ENCODE results near the gene DNAJB5.
"Not testable (repeated sequence)": the region's sequence is repeated elsewhere in the genome, so short reads cannot be mapped to it uniquely, and the experiment has no call there.

Gene DNAJB5

GRCh38 chr9:34989003-34989945 is at the start of gene DNAJB5:
DNAJB5 (plus strand) TSS chr9:34989745; CDS start chr9:34990631, 886 bp downstream.
- peak; percentile 100 for DNase-seq (ENCODE audit: low spot score)

- DNase-seq (ENCODE audit: low spot score) = not testable (repeated sequence)
These were observed 49.6 kb upstream of the DNAJB5 start for GRCh38 chr9:34939989-34940388.

DNA sequence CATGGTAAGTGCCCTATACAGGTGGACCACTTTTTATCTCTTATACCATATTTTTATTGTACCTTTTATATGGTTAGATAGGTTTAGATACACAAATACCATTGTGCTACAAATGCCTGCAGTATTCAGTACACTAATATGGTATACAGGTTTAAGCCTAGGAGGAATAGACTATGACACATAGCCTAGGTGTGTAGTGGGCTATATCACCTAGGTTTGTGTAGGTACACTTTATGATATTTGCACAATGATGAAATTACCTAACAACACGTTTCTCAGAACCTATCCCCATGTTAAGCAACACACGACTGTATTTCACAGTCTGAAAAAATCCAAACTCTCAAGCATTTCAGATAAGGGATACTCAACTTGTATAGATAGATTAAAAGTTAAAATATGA is 41.1 kb upstream of the DNAJB5 start:
- no peak for DNase-seq (ENCODE audit: low spot score)

DNA sequence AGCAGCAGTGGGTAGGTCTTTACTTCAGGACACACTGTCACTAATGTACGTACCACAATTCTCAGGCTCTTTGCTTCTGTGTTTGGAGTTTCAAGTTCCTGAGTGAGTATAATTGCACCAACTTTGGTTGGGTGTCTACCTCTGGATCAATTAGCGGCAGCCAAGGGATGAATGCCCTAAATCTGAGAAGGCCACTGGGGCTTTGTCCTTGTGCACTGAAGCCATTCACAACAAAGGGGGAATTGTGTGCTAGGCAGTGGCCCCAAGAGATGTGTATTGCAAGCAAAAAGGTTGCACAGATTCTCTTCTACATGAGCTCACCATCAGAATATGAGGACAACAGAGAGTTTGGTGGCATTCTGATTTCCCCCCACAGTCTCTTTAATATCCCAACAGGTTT is 35.3 kb upstream of the DNAJB5 start:
- no peak for DNase-seq (ENCODE audit: low spot score)

DNA sequence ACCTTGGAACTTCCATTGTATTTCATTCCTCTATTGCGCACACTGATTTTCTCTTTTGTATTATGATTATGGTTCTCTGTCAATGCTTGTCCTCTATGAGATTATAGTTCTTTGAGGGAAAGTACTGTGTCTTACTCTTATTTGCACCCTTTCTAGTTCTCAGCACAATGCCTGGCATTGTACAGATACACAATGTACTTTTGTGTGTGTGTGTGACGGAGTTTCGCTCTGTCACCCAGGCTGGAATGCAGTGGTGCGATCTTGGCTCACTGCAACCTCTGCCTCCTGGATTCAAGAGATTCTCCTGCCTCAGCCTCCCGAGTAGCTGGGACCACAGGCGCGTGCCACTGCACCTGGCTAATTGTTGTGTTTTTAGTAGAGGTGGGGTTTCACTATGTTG is 33.5 kb upstream of the DNAJB5 start:
- DNase-seq (ENCODE audit: low spot score) = not testable (repeated sequence)

DNA sequence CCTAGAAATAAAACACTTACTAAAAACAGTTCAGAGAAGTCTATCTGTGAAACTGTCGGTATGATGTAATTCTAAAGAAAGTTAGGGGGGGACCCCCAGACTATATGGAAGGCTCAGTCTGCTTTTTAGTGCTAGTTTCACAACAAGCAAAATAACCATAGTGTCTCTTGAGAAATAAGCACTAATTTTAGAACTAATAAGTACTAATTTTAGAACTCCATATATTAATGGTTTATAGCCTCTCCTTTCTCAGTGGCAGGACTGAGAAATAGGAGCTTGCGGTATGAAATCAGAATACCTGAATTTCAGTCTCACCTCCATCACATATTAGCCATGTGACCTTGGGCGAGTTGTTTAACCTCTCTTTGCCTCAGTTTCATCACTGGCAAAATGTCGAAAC is 32.9 kb upstream of the DNAJB5 start:
- no peak for DNase-seq (ENCODE audit: low spot score)

DNA sequence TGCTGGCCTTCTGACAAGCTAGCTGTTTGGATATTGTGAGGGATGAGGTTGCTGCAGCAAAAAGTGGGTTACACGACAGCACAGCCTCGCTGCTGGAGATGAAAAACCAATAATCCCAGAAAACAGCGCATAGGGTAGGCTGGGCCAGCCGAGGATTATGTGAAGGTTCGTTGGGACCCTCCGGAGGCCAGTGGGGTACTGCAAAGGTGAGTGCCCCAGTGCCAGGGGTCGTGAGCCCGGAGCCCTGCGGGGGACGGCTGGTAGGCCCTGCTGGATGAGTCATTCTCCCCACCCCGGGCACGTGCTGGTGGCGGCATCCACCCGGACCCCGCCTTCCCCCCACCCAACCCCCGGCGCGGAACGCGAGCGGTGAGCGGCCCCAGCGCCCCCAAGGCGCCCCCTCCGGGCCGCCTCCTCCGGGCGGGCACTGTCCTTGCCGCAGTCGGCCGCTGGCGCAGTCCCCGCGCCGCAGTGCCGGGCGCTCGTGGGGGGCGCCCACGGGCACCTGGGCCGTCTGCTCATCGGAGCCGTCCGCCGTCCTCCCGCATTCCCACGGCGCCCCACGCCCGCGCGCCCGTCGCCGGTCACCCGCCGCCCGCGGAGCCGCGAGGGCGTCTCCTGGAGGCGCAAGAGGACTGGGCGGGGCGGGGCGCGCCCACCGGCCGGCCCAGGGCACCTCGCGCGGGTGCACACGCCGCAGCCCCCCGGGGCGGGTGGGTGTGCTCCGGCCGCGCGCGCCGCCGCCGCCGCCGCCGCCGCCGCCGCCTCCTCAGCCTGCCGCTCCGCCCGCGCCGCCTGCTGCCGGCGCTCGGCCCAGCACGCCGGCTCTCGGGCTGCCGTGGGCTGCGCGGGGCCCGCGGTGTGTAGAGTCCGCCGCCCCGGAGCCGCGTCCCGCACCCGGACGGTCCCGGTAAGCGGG is 31.8 kb upstream of the DNAJB5 start, which contains the start of gene PHF24:
Gene PHF24, plus strand, starts transcription at position 794 of the 919 bp plus-strand sequence. CDS start 13,014 bp downstream, outside the sequence.
- no peak for DNase-seq (ENCODE audit: low spot score)

DNA sequence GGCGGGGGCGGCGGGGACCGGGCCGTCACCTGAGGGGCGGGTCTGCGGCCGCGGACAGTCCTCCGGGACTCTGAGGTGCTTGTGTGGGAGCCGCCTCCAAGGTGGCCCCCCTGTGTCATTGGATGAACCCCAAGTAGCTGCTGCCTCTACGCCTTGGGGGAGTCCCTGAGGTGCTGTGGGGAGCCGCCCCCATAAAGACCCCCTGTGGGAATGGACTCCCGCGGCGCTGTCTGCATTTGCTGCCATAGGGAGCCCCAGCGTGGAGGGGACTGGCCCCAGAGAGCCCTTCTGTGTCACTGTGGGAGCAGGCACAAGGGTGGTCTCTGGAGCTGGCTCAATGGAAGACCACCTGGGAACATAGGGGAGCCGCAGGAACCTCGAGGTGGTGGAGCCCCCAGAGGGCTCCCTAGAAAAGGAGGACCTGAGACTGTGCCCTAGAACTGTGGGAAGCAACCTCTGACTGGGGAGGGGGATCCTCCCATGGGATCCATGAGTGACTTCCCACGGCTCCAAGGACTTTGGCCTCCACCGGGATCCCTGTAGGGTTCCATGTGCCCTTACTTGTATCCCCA is 31.0 kb upstream of the DNAJB5 start:
- DNase-seq (ENCODE audit: low spot score) = no peak

- DNase-seq (ENCODE audit: low spot score) = no peak
These were observed 30.1 kb upstream of the DNAJB5 start for GRCh38 chr9:34959461-34959860.

DNA sequence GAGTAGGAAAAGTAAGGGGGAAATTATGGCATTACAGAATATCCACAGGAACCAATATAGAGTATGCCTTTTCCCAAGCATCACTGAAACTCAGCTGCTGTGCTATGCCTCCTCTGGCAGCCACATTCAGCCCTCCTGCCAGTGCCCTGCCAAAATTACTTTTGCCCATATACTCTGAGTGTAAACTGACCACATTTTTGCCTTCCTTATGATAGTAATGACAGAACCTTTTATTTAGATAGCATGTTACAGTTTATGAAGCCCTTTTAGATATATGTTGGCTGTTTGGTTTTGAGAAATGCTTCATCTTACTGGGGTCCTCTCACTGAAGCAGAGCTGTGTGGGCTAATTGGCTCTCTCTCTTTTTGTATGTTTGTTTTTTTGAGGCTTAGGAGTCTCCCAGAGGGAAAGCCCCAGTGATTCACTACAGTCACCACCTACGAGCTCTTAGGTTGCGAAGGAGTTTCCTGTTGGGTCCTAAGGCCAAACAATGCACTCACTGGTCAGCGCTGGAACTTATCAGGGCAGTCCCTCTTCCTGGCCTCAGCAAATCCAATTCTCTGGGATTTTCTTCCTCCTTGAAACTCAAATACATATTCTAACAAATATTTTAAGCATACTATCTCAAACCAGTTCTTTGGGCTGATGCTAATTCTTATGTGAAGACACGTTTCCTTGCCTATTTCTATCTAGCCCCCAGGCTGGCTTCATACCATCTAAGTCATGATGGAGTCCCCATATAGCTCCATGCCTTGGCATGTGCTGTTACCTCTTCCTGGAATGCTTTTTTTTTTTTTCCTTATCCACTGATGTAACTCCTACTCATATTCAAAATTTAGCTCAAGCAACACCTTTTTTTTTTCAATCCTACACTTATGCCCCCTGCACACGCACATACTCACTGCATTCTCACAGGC is 27.7 kb upstream of the DNAJB5 start:
- DNase-seq (ENCODE audit: low spot score) = no peak

DNA sequence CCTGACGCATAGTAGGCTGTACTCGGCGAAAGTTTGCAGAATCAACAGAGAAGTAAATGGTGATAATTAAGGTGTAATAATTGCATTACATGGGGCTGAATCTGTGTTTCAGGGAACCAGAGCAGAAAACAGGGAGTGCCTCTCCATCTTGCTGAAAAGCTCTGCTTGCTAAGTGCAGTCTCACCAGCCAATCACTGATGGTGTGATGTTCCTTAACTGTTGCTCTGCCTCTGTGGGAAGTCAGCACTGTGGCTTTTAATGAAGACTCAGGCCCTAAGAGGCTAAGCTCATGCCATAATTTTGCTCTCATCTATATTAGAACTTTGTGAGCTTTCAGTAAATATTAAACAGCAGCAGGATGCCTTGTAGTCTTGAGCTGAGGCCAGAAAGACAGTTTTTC is 27.0 kb upstream of the DNAJB5 start:
- DNase-seq (ENCODE audit: low spot score) = no peak

GRCh38 chr9:34963552-34963951 is 26.0 kb upstream of the DNAJB5 start:
- no peak for DNase-seq (ENCODE audit: low spot score)

DNA sequence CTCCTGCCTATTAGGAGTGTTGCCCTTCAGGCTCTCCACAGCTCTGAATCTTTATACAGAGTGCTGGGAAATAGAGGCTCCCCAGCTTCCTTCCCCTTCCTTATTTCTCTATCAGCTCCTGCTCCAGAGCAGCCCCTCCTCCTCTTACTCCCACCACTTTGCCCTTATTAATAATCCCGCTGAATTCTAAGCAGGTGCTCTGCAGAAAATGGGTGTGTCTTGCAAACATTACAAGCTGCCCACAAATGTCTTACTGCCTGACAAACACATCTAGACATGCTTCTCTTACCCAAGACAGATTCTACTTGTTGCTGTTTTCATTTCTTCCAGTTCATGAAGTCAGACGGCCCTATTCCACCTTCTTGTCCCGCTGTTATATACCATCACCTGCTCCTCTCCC is 25.1 kb upstream of the DNAJB5 start:
- DNase-seq (ENCODE audit: low spot score) = peak; percentile 61

GRCh38 chr9:34971146-34971811 is 18.3 kb upstream of the DNAJB5 start:
- DNase-seq (ENCODE audit: low spot score) = no peak

GRCh38 chr9:34974664-34975063 is 14.9 kb upstream of the DNAJB5 start:
- no peak for DNase-seq (ENCODE audit: low spot score)

- DNase-seq (ENCODE audit: low spot score) = no peak
These were observed 13.1 kb upstream of the DNAJB5 start for GRCh38 chr9:34976441-34976840.

DNA sequence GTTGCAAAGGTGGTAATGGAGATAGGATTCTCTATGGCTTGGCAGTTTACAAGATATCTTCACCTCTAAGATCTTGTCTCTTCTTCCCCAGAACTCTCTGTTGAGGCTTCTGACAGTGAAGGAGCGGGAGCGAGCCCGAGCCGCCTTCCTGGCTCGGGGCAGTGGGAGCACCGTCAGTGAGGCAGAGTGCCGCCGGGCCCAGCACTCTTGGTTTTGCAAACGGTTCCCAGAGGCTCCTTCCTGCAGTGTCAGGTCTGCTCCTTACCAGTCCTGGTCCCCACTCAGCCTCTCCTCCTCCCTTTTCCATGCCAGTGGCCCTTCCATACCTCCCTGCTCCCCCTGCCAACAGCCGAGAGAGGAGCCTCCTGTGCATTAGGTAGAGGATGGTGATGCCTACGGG is 12.6 kb upstream of the DNAJB5 start:
- no peak for DNase-seq (ENCODE audit: low spot score)

DNA sequence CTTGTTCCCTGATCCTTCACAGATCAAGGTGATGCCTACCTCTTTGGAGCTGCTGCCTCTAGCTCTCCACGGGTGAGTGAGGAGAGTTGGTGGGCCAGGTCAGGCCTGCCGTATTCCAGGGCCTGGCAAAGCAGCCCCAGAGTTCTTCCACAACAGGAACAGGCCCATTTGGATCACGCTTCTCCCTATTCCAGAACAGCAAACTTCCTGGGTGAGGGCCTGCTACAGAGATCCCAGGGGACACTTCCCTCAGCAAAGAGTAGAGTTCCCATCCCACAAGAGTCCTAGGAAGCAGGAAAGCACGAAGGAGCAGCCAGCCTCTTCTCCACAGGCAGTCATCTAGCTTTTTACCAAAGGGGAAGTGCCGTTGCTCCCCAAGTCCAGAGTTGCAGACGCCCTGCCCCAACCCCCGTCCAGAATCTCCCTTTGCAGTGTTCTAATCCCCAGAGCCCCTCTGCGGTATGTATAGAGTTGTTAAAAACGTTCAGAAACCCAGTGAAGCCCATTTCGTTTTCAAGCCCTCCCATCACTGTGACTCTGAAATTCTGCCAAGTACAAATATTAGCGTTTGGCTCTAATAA is 9.3 kb upstream of the DNAJB5 start:
- DNase-seq (ENCODE audit: low spot score) = no peak

GRCh38 chr9:34982361-34982760 is 7.2 kb upstream of the DNAJB5 start:
- DNase-seq (ENCODE audit: low spot score) = no peak

GRCh38 chr9:34983209-34983608 is 6.3 kb upstream of the DNAJB5 start:
- DNase-seq (ENCODE audit: low spot score) = no peak
